ENCODE data around the gene FHIT.

The FHIT gene

GRCh38 chr3:60764870-60765269 is 486.4 kb downstream of the FHIT start:
- no peaks in the 10 kb centered on the region for H3K36me3 ChIP-seq (ENCODE audit: low read length)
- H3K9me3 ChIP-seq (ENCODE audit: insufficient read depth, low read length), result no peaks in the 10 kb centered on the region
- no peaks in the 10 kb centered on the region for H4K20me1 ChIP-seq (ENCODE audit: low read depth, low read length)
- H3K27me3 ChIP-seq (ENCODE audit: low read length), result no peaks in the 10 kb centered on the region
- no peak overlapping the region for H3K27ac ChIP-seq (ENCODE audit: low read depth, low read length)
- H3K9ac ChIP-seq (ENCODE audit: low read length), result no peak overlapping the region
- no peak for TF ChIP-seq CTCF (IDR thresholded peaks at IDR 0.05; ENCODE audit: insufficient read depth, low read length, poor library complexity, severe bottlenecking)
- TF ChIP-seq EZH2phosphoT487 (conservative IDR thresholded peaks at IDR 0.05; ENCODE audit: low read length), result no peak
- no peak overlapping the region for H3K4me3 ChIP-seq (ENCODE audit: insufficient read depth, low read length, poor library complexity, severe bottlenecking)
- no peaks in the 10 kb centered on the region for H3F3A ChIP-seq (ENCODE audit: insufficient read depth)
- no peak overlapping the region for H2AFZ ChIP-seq (ENCODE audit: low read depth, low read length, severe bottlenecking)
- H3K79me2 ChIP-seq (ENCODE audit: insufficient read depth, low read length), result no peaks in the 10 kb centered on the region
- H3K9me2 ChIP-seq (replicated peaks; ENCODE audit: insufficient read depth, low read length), result no peaks in the 10 kb centered on the region
- no peak overlapping the region for H3K4me2 ChIP-seq (ENCODE audit: low read depth, low read length, poor library complexity, severe bottlenecking)

- H4K20me1 ChIP-seq (ENCODE audit: low read depth, low read length), result no peaks in the 10 kb centered on the region
- H3K27me3 ChIP-seq (ENCODE audit: low read length), result no peaks in the 10 kb centered on the region
- no peaks in the 10 kb centered on the region for H3K9me2 ChIP-seq (replicated peaks; ENCODE audit: insufficient read depth, low read length)
- TF ChIP-seq EZH2phosphoT487 (conservative IDR thresholded peaks at IDR 0.05; ENCODE audit: low read length) (no peak), CTCF (IDR thresholded peaks at IDR 0.05; ENCODE audit: insufficient read depth, low read length, poor library complexity, severe bottlenecking) (no peak)
- no peaks in the 10 kb centered on the region for H3K36me3 ChIP-seq (ENCODE audit: low read length)
- no peaks in the 10 kb centered on the region for H3F3A ChIP-seq (ENCODE audit: insufficient read depth)
- no peak overlapping the region for H3K4me2 ChIP-seq (ENCODE audit: low read depth, low read length, poor library complexity, severe bottlenecking)
- H3K9me3 ChIP-seq (ENCODE audit: insufficient read depth, low read length), result no peaks in the 10 kb centered on the region
- H3K9ac ChIP-seq (ENCODE audit: low read length), result no peak overlapping the region
- no peak overlapping the region for H3K27ac ChIP-seq (ENCODE audit: low read depth, low read length)
- H3K79me2 ChIP-seq (ENCODE audit: insufficient read depth, low read length), result no peaks in the 10 kb centered on the region
- H2AFZ ChIP-seq (ENCODE audit: low read depth, low read length, severe bottlenecking), result no peak overlapping the region
- H3K4me3 ChIP-seq (ENCODE audit: insufficient read depth, low read length, poor library complexity, severe bottlenecking), result no peak overlapping the region
Observed at GRCh38 chr3:60760145-60760544, 491.1 kb downstream of the FHIT start.

- H3K9ac ChIP-seq (ENCODE audit: low read length), result no peak overlapping the region
- H3K36me3 ChIP-seq (ENCODE audit: low read length), result no peaks in the 10 kb centered on the region
- H4K20me1 ChIP-seq (ENCODE audit: low read depth, low read length), result no peaks in the 10 kb centered on the region
Observed at GRCh38 chr3:60759439-60759838, 491.8 kb downstream of the FHIT start.

More at GRCh38 chr3:60759439-60759838, 491.8 kb downstream of the FHIT start:
- H3K4me3 ChIP-seq (ENCODE audit: insufficient read depth, low read length, poor library complexity, severe bottlenecking), result no peak overlapping the region
- no peak overlapping the region for H3K4me2 ChIP-seq (ENCODE audit: low read depth, low read length, poor library complexity, severe bottlenecking)
- H3K9me3 ChIP-seq (ENCODE audit: insufficient read depth, low read length), result no peaks in the 10 kb centered on the region
- no peak for TF ChIP-seq EZH2phosphoT487 (conservative IDR thresholded peaks at IDR 0.05; ENCODE audit: low read length)
- no peak for TF ChIP-seq CTCF (IDR thresholded peaks at IDR 0.05; ENCODE audit: insufficient read depth, low read length, poor library complexity, severe bottlenecking)
- H3K27me3 ChIP-seq (ENCODE audit: low read length), result no peaks in the 10 kb centered on the region
- H3K79me2 ChIP-seq (ENCODE audit: insufficient read depth, low read length), result no peaks in the 10 kb centered on the region
- H2AFZ ChIP-seq (ENCODE audit: low read depth, low read length, severe bottlenecking), result no peak overlapping the region
- no peaks in the 10 kb centered on the region for H3F3A ChIP-seq (ENCODE audit: insufficient read depth)
- no peaks in the 10 kb centered on the region for H3K9me2 ChIP-seq (replicated peaks; ENCODE audit: insufficient read depth, low read length)
- no peak overlapping the region for H3K27ac ChIP-seq (ENCODE audit: low read depth, low read length)
